DND-41 (cell line): ENCODE measurements around the gene RBM20.

Source experiments
- ATAC-seq: fragments of 200-7000 bp; cut with Tn5 transposase; 3 replicates; pipeline ENCODE4 v1.9.1; 2021; ENCODE audit warnings: low read depth; ENCODE audit not compliant: insufficient read depth
- DNase-seq: peaks from one replicate; pipeline ENCODE4 v3.0.0-alpha.2; 2020
- H2AFZ ChIP-seq: 2 replicates; pipeline ENCODE4 v1.6.0; 2012; ENCODE audit warnings: low read depth, low read length
- H3K27ac ChIP-seq: 2 replicates; pipeline ENCODE4 v1.5.1; 2012; ENCODE audit warnings: low read length, inconsistent platforms
- H3K27me3 ChIP-seq: fragments of 200-600 bp; sonication (generic); 2 replicates; pipeline ENCODE4 v1.6.0; 2012; ENCODE audit warnings: low read length, mild to moderate bottlenecking, inconsistent platforms; ENCODE audit not compliant: insufficient read depth, poor library complexity
- H3K36me3 ChIP-seq: 2 replicates; pipeline ENCODE4 v1.5.1; 2012; ENCODE audit warnings: low read length, inconsistent platforms; ENCODE audit not compliant: insufficient read depth
- H3K4me1 ChIP-seq: 2 replicates; pipeline ENCODE4 v1.5.1; 2012; ENCODE audit warnings: mild to moderate bottlenecking, low read length; ENCODE audit not compliant: insufficient read depth
- H3K4me2 ChIP-seq: 2 replicates; pipeline ENCODE4 v1.6.0; 2012; ENCODE audit warnings: mild to moderate bottlenecking, moderate library complexity, low read length, inconsistent platforms; ENCODE audit not compliant: insufficient read depth
- H3K4me3 ChIP-seq, 2 experiments: fragments of 200-600 bp in 1 of 2; shearing (Covaris generic) in 1 of 2; 2 replicates each; pipeline ENCODE4 v1.5.1; 2012 to 2016; ENCODE audit warnings: inconsistent platforms in 2 of 2, low read length in 2 of 2, mild to moderate bottlenecking in 2 of 2, low read depth in 1 of 2, moderate library complexity in 1 of 2
- H3K79me2 ChIP-seq: 2 replicates; pipeline ENCODE4 v1.6.0; 2012; ENCODE audit warnings: low read length, inconsistent platforms; ENCODE audit not compliant: insufficient read depth
- H3K9ac ChIP-seq: 2 replicates; pipeline ENCODE4 v1.6.0; 2012; ENCODE audit warnings: low read depth, mild to moderate bottlenecking, inconsistent platforms, low read length, moderate library complexity
- H3K9me3 ChIP-seq: 2 replicates; pipeline ENCODE4 v1.5.1; 2012; ENCODE audit warnings: low read length, moderate library complexity, mild to moderate bottlenecking, inconsistent platforms; ENCODE audit not compliant: insufficient read depth, severe bottlenecking
- H4K20me1 ChIP-seq: 2 replicates; pipeline ENCODE4 v1.6.0; 2012; ENCODE audit warnings: low read length; ENCODE audit not compliant: insufficient read depth
- CTCF ChIP-seq: IDR thresholded peaks from 2 replicates; pipeline ENCODE4 v1.5.1; 2012; ENCODE audit warnings: borderline replicate concordance, low read length, moderate library complexity, mild to moderate bottlenecking; ENCODE audit not compliant: poor library complexity, severe bottlenecking; ENCODE audit errors: extremely low read depth
- EZH2 ChIP-seq: IDR thresholded peaks from 3 replicates; pipeline ENCODE4 v1.6.1; 2012; ENCODE audit warnings: borderline replicate concordance, low read depth, mild to moderate bottlenecking, moderate library complexity, low read length, inconsistent platforms; ENCODE audit not compliant: severe bottlenecking

The RBM20 gene

GRCh38 chr10:110790913-110791506 lies 146.9 kb downstream of the RBM20 start:
- H3K9me3 ChIP-seq, result no peaks in the 10 kb centered on the region
- no peak overlapping the region for H3K4me2 ChIP-seq
- no peak overlapping the region for H3K27ac ChIP-seq
- no peak overlapping the region for H3K4me3 ChIP-seq
- H3K9ac ChIP-seq, result no peak overlapping the region
- TF ChIP-seq EZH2 (no peak), CTCF (no peak)
- peaks cover 16% of the 10 kb centered on the region for H3K27me3 ChIP-seq
- ATAC-seq (no peak), DNase-seq (no peak)
- H3K4me1 ChIP-seq, result no peaks in the 10 kb centered on the region
- H3K36me3 ChIP-seq, result no peaks in the 10 kb centered on the region
- no peaks in the 10 kb centered on the region for H3K79me2 ChIP-seq
- peaks cover 3% of the 10 kb centered on the region; the same call in 1 of the 2 replicates for H4K20me1 ChIP-seq
- H2AFZ ChIP-seq, result no peak overlapping the region

- Histone ChIP-seq H3K79me2 (no peaks in the 10 kb centered on the region), H3K4me1 (no peaks in the 10 kb centered on the region), H3K9me3 (no peaks in the 10 kb centered on the region), H3K27ac (no peak overlapping the region), H3K27me3 (peaks cover 16% of the 10 kb centered on the region), H4K20me1 (peaks cover 3% of the 10 kb centered on the region; the same call in 1 of the 2 replicates), H3K36me3 (no peaks in the 10 kb centered on the region), H3K4me2 (no peak overlapping the region), H2AFZ (no peak overlapping the region), H3K4me3 (no peak overlapping the region), H3K9ac (no peak overlapping the region)
- DNase-seq, result no peak
- no peak for TF ChIP-seq CTCF
- TF ChIP-seq EZH2, result no peak
- no peak for ATAC-seq
These were observed 147.5 kb downstream of the RBM20 start for GRCh38 chr10:110791541-110792073.

DNA sequence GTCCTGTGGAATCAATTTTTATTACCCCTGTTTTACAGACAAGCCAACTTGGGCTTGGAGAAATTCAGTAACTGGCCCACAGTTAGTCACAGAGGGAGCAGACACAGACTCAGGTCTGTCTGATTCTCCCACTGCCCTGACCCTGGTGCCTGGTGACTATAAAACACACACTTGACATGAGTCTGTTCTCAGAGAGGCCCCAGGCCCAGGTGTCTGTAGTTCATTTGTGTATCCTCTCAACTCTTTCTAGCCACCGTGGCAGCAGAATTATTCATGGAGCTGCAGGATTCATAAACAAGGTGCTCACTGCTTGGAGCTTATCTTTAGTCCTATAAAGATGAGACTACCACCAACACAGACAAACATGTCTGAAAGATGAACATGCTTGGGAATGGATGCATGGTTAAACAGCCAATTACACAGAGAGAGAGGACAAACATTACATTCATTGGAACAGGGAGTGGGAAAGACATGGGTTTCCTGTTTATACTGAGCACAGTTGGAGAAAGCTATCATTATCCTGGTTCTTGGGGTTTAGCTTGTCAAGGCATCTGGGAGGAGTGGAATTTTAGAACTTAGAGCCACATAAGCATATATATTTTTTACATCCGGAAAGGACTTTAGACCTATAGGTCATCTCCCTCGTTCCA lies 148.5 kb downstream of the RBM20 start:
- Histone ChIP-seq H2AFZ (no peak overlapping the region), H3K79me2 (no peaks in the 10 kb centered on the region), H3K36me3 (no peaks in the 10 kb centered on the region), H3K4me2 (no peak overlapping the region), H4K20me1 (peaks cover 3% of the 10 kb centered on the region; the same call in 1 of the 2 replicates), H3K9me3 (no peaks in the 10 kb centered on the region), H3K4me1 (no peaks in the 10 kb centered on the region), H3K9ac (no peak overlapping the region), H3K27me3 (peaks cover 16% of the 10 kb centered on the region), H3K27ac (no peak overlapping the region), H3K4me3 (no peak overlapping the region)
- DNase-seq (no peak), ATAC-seq (no peak)
- TF ChIP-seq CTCF, result no peak
- no peak for TF ChIP-seq EZH2
